H1 (cell line): Measurements from ENCODE around the gene RAB3GAP1. TPM values are rescaled to one million over a fixed set of nuclear protein-coding genes. Genes with fewer than 3 reads are reported as not detected.

Source experiments
- GTF2F1 ChIP-seq: IDR thresholded peaks from 2 replicates; pipeline ENCODE4 v1.6.1; 2012; ENCODE audit warnings: low read depth, low read length, improper control_type of control experiment, borderline replicate concordance
- MAFK ChIP-seq: IDR thresholded peaks from 2 replicates; pipeline ENCODE4 v1.6.1; 2012; ENCODE audit warnings: low read depth, mild to moderate bottlenecking, improper control_type of control experiment, low read length
- POLR2AphosphoS5 ChIP-seq: IDR thresholded peaks from 2 replicates; pipeline ENCODE4 v1.6.1; 2011; ENCODE audit warnings: low read depth, low read length
- polyA plus RNA-seq, 7 experiments: library from polyadenylated mRNA; depleted of rRNA in 3 of 7; stranded (reverse) in 5 of 7; unstranded in 2 of 7; fragments of >200 nt in 5 of 7; fragments of 200-250 nt in 2 of 7; gene quantifications; 1 replicate in 5 of 7; 2 replicates in 1 of 7; 4 replicates in 1 of 7; pipeline versions ENCODE4 v1.2.1 to v1.2.3, GENCODE V29; 2011 to 2013; ENCODE audit warnings: missing spikeins in 2 of 7, mixed read lengths in 2 of 7
- total RNA-seq: library from RNA; stranded (reverse); fragmentation: NEBNext Ultra II Directional; extraction: Animal tissue kit (Norgen Biotek cat#: 25700); gene quantifications from 2 replicates; pipeline ENCODE4 v1.2.1, GENCODE V29; 2021

Gene RAB3GAP1
- total and polyA plus RNA-seq, 2 of the 8 experiments (the other 6 are each of a cell fraction or from before 2014, with no cell fraction given) = 9.8 to 28.6 TPM

GRCh38 chr2:135050132-135050531, 2.0 kb upstream of the RAB3GAP1 start (continued):
- TF ChIP-seq GTF2F1 = no peak
- TF ChIP-seq POLR2AphosphoS5 = no peak
- TF ChIP-seq MAFK = no peak
